ENCODE results near the gene RAPGEF6.
"Not testable (repeated sequence)": the region's sequence is repeated elsewhere in the genome, so short reads cannot be mapped to it uniquely, and the experiment has no call there.

Gene RAPGEF6

GRCh38 chr5:131639148-131639547 is 4.1 kb upstream of the RAPGEF6 start:
- no peak for DNase-seq

DNA sequence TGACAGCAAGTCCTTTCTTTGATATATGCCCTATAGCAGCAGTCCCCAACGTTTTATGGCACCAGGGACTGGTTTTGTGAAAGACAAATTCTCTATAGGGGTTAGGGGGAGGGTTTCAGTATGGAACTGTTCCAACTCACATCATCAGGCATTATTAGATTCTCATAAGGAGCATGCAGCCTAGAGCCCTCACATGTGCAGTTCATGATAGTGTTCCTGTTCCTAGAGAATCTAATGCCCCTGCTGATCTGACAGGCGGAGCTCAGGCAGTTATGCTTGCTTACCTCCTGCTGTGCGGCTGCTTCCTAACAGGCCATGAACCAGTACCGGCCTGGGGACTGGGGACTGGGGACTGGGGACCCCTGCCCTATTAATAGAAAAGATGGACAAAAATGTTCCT is 2.7 kb upstream of the RAPGEF6 start:
- DNase-seq = no peak

GRCh38 chr5:131635684-131636572 is 899 bp upstream of the RAPGEF6 start:
- peak; percentile 31 for DNase-seq

- DNase-seq = no peak
Observed at GRCh38 chr5:131634666-131634995, 398 bp downstream of the RAPGEF6 start.

- DNase-seq = no peak
Observed at GRCh38 chr5:131634238-131634637, 791 bp downstream of the RAPGEF6 start.

DNA sequence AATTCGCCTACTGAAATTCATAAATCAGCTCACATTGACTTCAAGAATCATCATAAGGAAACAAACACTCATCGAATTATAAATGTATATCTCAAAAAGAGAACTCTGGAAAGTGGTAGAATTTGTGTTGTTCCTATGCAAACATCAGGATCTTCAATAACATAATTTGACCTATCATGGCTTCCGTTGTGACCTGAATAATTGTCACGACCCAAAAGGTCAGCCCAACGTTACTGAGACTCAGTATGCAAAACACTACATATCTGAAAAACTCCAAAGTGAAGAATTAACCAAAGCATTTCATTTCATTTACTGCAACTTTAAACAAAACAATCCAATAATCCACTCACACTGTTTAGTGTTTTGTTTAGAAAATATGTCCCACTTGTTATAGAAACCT is 1.2 kb downstream of the RAPGEF6 start:
- DNase-seq = no peak

- no peak for DNase-seq
Observed at GRCh38 chr5:131630963-131631350, 4.1 kb downstream of the RAPGEF6 start.

- peak; percentile 41 for DNase-seq
Observed at GRCh38 chr5:131630208-131630962, 4.6 kb downstream of the RAPGEF6 start.

DNA sequence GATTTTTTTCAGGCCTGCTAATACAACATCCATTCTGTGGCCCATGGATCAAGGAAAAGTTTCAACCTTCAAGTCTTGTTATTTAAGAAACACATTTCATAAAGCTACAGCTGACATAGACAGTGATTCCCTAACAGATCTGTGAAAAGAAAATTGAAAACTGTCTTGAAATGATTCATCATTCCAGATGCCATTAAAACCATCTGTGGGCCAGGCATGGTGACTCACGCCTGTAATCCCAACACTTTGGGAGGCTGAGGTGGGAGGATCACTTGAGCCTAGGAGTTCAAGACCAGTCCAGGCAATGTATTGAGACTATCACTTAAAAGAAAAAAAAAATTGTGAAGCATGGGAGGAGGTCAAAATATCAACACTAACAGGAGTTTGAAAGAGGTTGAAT is 6.0 kb downstream of the RAPGEF6 start:
- DNase-seq = no peak

- no peak for DNase-seq
Observed at GRCh38 chr5:131627207-131627865, 7.7 kb downstream of the RAPGEF6 start.

GRCh38 chr5:131622633-131623032 is 12.4 kb downstream of the RAPGEF6 start:
- no peak for DNase-seq

- not testable (repeated sequence) for DNase-seq
Observed at GRCh38 chr5:131621164-131621563, 13.9 kb downstream of the RAPGEF6 start.

DNA sequence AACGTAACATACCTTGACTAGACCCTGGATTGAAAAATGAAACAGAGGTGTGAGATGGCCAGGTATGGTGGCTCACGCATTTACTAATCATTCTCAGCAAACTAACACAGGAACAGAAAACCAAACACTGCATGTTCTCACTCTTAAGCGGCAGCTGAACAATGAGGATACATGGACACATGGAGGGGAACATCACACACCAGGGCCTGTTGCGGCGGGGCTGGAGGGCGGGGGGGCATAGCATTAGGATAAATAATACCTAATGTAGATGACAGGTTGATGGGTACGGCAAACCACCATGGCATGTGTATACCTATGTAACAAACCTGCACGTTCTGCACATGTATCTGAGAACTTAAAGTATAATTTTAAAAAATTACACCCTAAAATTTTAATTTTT is 15.9 kb downstream of the RAPGEF6 start:
- DNase-seq = no peak

DNA sequence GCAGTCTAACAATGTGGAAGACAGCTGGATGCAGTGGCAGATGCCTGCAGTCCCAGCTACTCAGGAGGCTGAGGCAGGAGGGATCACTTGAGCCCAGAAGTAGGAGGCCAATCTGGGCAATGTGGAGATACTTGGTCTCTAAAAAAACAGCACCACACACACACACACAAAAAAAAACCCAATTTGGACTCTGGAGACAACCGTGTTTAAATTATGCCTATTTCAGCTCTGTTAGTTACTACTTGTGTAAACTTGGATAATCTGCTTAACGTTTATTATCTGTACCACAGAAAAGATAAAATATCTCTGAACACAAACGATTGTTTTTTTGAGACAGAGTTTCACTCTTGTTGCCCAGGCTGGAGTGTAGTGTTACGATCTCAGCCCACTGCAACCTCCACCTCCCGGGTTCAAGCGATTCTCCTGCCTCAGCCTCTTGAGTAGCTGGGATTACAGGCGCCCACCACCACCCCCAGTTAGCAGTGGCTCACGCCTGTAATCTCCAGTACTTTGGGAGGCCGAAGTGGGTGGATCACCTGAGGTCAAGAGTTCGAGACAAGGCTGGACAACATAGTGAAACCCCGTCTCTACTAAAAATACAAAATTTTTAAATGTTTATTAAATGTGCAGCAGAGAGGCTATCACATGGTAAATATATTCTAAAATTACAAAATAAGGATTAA is 17.7 kb downstream of the RAPGEF6 start:
- DNase-seq = no peak

GRCh38 chr5:131615957-131616356 is 19.1 kb downstream of the RAPGEF6 start:
- no peak for DNase-seq

GRCh38 chr5:131613423-131613822 is 21.6 kb downstream of the RAPGEF6 start:
- no peak for DNase-seq

GRCh38 chr5:131611064-131611381 is 24.0 kb downstream of the RAPGEF6 start:
- no peak for DNase-seq

DNA sequence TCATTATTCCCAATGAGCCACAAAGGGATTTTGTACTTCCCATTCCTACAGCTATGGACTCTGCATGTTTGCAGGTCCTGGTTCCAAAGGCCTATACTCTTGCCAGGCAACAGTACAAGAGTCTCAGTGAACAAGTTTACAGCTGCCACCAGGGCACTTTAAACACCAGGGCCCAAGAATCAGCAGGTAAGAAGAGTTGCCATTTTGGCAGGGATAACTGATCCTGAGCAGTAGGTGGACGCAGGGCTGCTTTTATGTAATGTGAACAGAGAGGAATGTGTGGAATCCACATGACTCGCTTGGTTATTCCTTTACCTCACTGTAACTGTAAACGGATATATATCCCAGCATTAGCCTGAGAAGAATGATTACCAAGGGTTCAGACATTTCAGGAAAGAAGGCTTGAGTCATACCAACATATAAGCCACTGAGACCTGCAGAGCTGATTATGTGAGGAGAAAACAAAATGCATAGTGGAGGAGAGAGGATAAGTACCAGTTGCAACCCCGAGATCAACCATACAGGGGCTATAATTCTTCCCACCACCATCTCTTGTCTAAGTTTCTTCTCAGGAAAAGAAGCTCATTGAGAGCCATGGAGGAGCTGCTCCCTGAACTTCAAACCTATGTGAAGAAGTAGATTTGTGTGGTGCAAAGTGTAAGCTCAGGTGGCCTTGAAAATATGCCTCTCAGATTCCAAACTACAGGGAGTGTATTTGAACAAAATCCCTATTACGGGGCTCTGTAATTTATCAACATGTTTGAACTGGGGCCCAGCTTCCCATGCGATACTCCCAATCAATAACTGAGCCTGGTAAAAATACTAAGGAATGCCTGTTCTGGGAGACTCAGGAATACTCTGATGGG is 24.6 kb downstream of the RAPGEF6 start:
- DNase-seq = no peak

- no peak for DNase-seq
Observed at GRCh38 chr5:131609774-131610173, 25.3 kb downstream of the RAPGEF6 start.

DNA sequence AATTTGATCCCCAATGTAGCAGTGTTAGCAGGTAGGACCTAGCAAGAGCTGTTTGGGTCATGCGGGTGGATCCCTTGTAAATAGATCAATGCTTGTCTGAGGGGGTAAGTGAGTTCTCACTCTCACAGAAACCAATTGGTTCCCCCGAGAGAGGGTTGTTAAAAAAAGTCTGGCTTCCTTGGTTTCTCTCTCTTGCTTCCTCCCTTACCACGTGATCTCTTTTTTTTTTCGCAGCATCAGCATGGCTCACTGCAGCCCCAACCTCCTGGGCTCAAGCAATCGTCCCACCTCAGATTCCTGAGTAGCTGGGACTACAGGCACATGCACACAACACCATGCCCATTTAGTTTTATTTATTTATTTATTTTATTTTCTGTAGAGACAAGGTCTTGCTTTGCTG is 26.4 kb downstream of the RAPGEF6 start:
- DNase-seq = no peak

- DNase-seq = no peak
Observed at GRCh38 chr5:131607903-131608540, 27.0 kb downstream of the RAPGEF6 start.

- no peak for DNase-seq
Observed at GRCh38 chr5:131607418-131607817, 27.6 kb downstream of the RAPGEF6 start.
